K562 (cell line): ENCODE results near the gene EPB41L4B. TPM values are rescaled to one million over a fixed set of nuclear protein-coding genes. Genes with fewer than 3 reads are reported as not detected.

Experiments
- ATAC-seq: fragments of 200-7000 bp; cut with Tn5 transposase; 3 replicates; pipeline ENCODE4 v1.9.1; 2020; ENCODE audit warnings: moderate library complexity
- BruUV-seq: library from RNA; stranded (reverse); fragments of 400-500 nt; replicated peaks from 2 replicates; lab custom pipeline; 2021; lab: Mats Ljungman, UMichigan
- CTCF ChIA-PET: fragments of 300-600 bp; formaldehyde crosslinking; extraction: SDS; loops from one replicate; lab custom pipeline; 2021; ENCODE audit warnings: low intra/inter-chr PET ratio; lab: Yijun Ruan, JAX
- POLR2A ChIA-PET: fragments of 300-600, 350-650 bp; sonication (Branson Sonifier 250); formaldehyde crosslinking; extraction: SDS; loops from one replicate; lab custom pipeline; 2021; ENCODE audit warnings: antibody characterized with exemption, inconsistent platforms; lab: Yijun Ruan, JAX
- DNase-seq, 4 experiments: peaks; one replicate each; pipeline versions ENCODE4 v3.0.0 to v3.0.0-alpha.2; 2011 to 2018; ENCODE audit warnings: low spot score in 3 of 4, mixed read lengths in 3 of 4; ENCODE audit errors: extremely low read depth in 1 of 4
- FAIRE-seq: peaks from 2 replicates; lab custom pipeline; 2011; peaks lifted over from hg19 to GRCh38; lab: Jason Lieb, UNC
- H2AFZ ChIP-seq: 2 replicates; pipeline ENCODE4 v1.6.0; 2011; ENCODE audit warnings: low read depth, low read length, control low read depth, inconsistent platforms
- H3K27ac ChIP-seq: fragments of 200-600 bp; 3 replicates; pipeline ENCODE4 v1.8.0; 2011; ENCODE audit warnings: low read depth, mild to moderate bottlenecking, control low read depth, inconsistent platforms, low read length, moderate library complexity, mixed read lengths; ENCODE audit errors: extremely low read depth
- H3K27me3 ChIP-seq, 2 experiments: fragments of 300-600 bp in 1 of 2; 2 replicates in 1 of 2; 3 replicates in 1 of 2; pipeline versions ENCODE4 v1.6.0 to v1.8.0; 2011; ENCODE audit warnings: inconsistent platforms in 2 of 2, low read length in 2 of 2, mild to moderate bottlenecking in 1 of 2, mixed read lengths in 1 of 2, moderate library complexity in 1 of 2; ENCODE audit not compliant: control insufficient read depth in 2 of 2, insufficient read depth in 2 of 2
- H3K36me3 ChIP-seq: fragments of 300-600 bp; 3 replicates; pipeline ENCODE4 v1.8.0; 2011; ENCODE audit warnings: mild to moderate bottlenecking, low read length, inconsistent platforms; ENCODE audit not compliant: control insufficient read depth, insufficient read depth
- H3K4me1 ChIP-seq, 2 experiments: fragments of 200-600 bp in 1 of 2; replicated peaks in 1 of 2; 2 replicates in 1 of 2; 3 replicates in 1 of 2; pipeline versions ENCODE4 v1.5.1 to v1.8.0; 2011; ENCODE audit warnings: inconsistent platforms in 2 of 2, low read length in 2 of 2, mild to moderate bottlenecking in 1 of 2, mixed read lengths in 1 of 2, moderate library complexity in 1 of 2; ENCODE audit not compliant: control insufficient read depth in 2 of 2, insufficient read depth in 2 of 2
- H3K4me2 ChIP-seq: 2 replicates; pipeline ENCODE4 v1.6.1; 2011; ENCODE audit warnings: low read length, control low read depth, inconsistent platforms, mixed read lengths; ENCODE audit not compliant: insufficient read depth
- H3K4me3 ChIP-seq: fragments of 200-600 bp; sonication (generic), shearing (Covaris generic); 2 replicates; pipeline ENCODE4 v1.5.1; 2016; ENCODE audit warnings: control low read depth, inconsistent platforms
- H3K79me2 ChIP-seq: fragments of 200-600 bp; 3 replicates; pipeline ENCODE4 v1.8.0; 2011; ENCODE audit warnings: low read length, inconsistent platforms; ENCODE audit not compliant: control insufficient read depth, insufficient read depth
- H3K9ac ChIP-seq, 2 experiments: 2 replicates each; pipeline versions ENCODE4 v1.6.0 to v1.6.1; 2011; ENCODE audit warnings: low read depth in 2 of 2, low read length in 2 of 2, control low read depth in 1 of 2, inconsistent platforms in 1 of 2, mild to moderate bottlenecking in 1 of 2, mixed read lengths in 1 of 2; ENCODE audit not compliant: insufficient read depth in 1 of 2
- H3K9me1 ChIP-seq: one replicate; pipeline ENCODE4 v1.6.0; 2011; ENCODE audit warnings: inconsistent platforms, mild to moderate bottlenecking, low read length, moderate library complexity; ENCODE audit not compliant: control insufficient read depth, insufficient read depth
- H3K9me3 ChIP-seq: replicated peaks from 2 replicates; pipeline ENCODE4 v1.5.1; 2011; ENCODE audit warnings: low read depth, low read length, inconsistent platforms; ENCODE audit not compliant: control insufficient read depth, insufficient read depth
- H4K20me1 ChIP-seq: replicated peaks from 2 replicates; pipeline ENCODE4 v1.6.1; 2011; ENCODE audit warnings: low read length, inconsistent platforms, mixed read lengths; ENCODE audit not compliant: control insufficient read depth, insufficient read depth
- ATF3 ChIP-seq, 2 experiments: fragments of 450-650 bp in 1 of 2; sonication (generic) in 1 of 2; formaldehyde crosslinking in 1 of 2; IDR thresholded peaks in 1 of 2; conservative IDR thresholded peaks in 1 of 2; 2 replicates each; pipeline versions ENCODE4 v1.6.1 to v1.8.1; 2016 to 2023; ENCODE audit warnings: mild to moderate bottlenecking in 2 of 2, moderate library complexity in 2 of 2, inconsistent platforms in 1 of 2, missing genetic modification reagents in 1 of 2
- CEBPB ChIP-seq: fragments of 450-650 bp; IDR thresholded peaks from 2 replicates; pipeline ENCODE4 v1.6.1; 2016; ENCODE audit warnings: missing genetic modification characterization, missing compliant biosample characterization
- GABPB1 ChIP-seq: sonication (generic); formaldehyde crosslinking; IDR thresholded peaks from 2 replicates; pipeline ENCODE4 v1.8.0; 2022; ENCODE audit warnings: mild to moderate bottlenecking, missing genetic modification reagents
- GTF2B ChIP-seq: IDR thresholded peaks from 2 replicates; pipeline ENCODE4 v1.6.1; 2011; ENCODE audit not compliant: insufficient read length; ENCODE audit errors: extremely low read depth
- HDAC6 ChIP-seq: IDR thresholded peaks from 2 replicates; pipeline ENCODE4 v1.6.1; 2012; ENCODE audit warnings: low read depth, mild to moderate bottlenecking, control low read depth, inconsistent platforms, low read length, moderate library complexity
- KDM1A ChIP-seq, 2 experiments: fragments of 450-650 bp; IDR thresholded peaks; 2 replicates each; pipeline ENCODE4 v1.6.1; 2016; ENCODE audit warnings: mild to moderate bottlenecking in 2 of 2
- NR2C1 ChIP-seq, 2 experiments: fragments of 450-650 bp; IDR thresholded peaks; 2 replicates each; pipeline ENCODE4 v1.6.1; 2017; ENCODE audit warnings: mild to moderate bottlenecking in 2 of 2, antibody characterized with exemption in 1 of 2, inconsistent platforms in 1 of 2, missing compliant biosample characterization in 1 of 2, missing genetic modification characterization in 1 of 2
- NUFIP1 ChIP-seq: fragments of 450-650 bp; IDR thresholded peaks from 2 replicates; pipeline ENCODE4 v1.6.1; 2018; ENCODE audit not compliant: partially characterized antibody
- POLR2H ChIP-seq: IDR thresholded peaks from 2 replicates; pipeline ENCODE4 v1.6.1; 2016; ENCODE audit warnings: missing genetic modification characterization, low read depth, mild to moderate bottlenecking, control low read depth, missing compliant biosample characterization, moderate library complexity
- SMARCE1 ChIP-seq: fragments of 450-650 bp; IDR thresholded peaks from 2 replicates; pipeline ENCODE4 v1.7.1; 2016; ENCODE audit warnings: mild to moderate bottlenecking
- TAF7 ChIP-seq: fragments of 450-650 bp; IDR thresholded peaks from 2 replicates; pipeline ENCODE4 v1.6.1; 2016; ENCODE audit warnings: missing genetic modification characterization, missing compliant biosample characterization
- TFAM ChIP-seq: fragments of 250-450 bp; sonication (Bioruptor Pico); conservative IDR thresholded peaks from 2 replicates; pipeline ENCODE4 v1.5.0; 2021; ENCODE audit warnings: mild to moderate bottlenecking, moderate library complexity
- YBX1 ChIP-seq: fragments of 450-650 bp; IDR thresholded peaks from 2 replicates; pipeline ENCODE4 v1.7.1; 2016; ENCODE audit warnings: mild to moderate bottlenecking
- ZNF133 ChIP-seq: fragments of 250-450 bp; sonication (Bioruptor Pico); IDR thresholded peaks from 2 replicates; pipeline ENCODE4 v1.4.0; 2020; ENCODE audit warnings: mild to moderate bottlenecking
- ZNF311 ChIP-seq: fragments of 250-450 bp; sonication (Bioruptor Pico); IDR thresholded peaks from 2 replicates; pipeline ENCODE4 v1.4.0; 2020; ENCODE audit warnings: mild to moderate bottlenecking, moderate library complexity
- WGBS: fragments of 100-300 bp; shearing (Covaris generic); methylation state at CpG from one replicate; pipeline ENCODE4 v1.1.6; 2016; ENCODE audit warnings: low coverage, mixed read lengths; ENCODE audit not compliant: insufficient coverage; ENCODE audit errors: missing lambda C conversion rate; 5-methylcytosine and 5-hydroxymethylcytosine counted together
- in situ Hi-C: fragments of 300-500 bp; cut with MboI; formaldehyde crosslinking; loops from 4 replicates; pipeline ENCODE4 v1.15.0; 2018; ENCODE audit warnings: inconsistent platforms, mixed read lengths
- intact Hi-C: fragments of 100-400 bp; cut with micrococcal nuclease; formaldehyde crosslinking; loops from 2 replicates; pipeline ENCODE4 v1.14.2; 2022
- polyA plus RNA-seq, 8 experiments: library from polyadenylated mRNA; depleted of rRNA in 4 of 8; stranded (reverse) in 5 of 8; unstranded in 3 of 8; fragments of >200 nt; fragmentation: Nextera tagmentation in 2 of 8; fragmentation: Illumina TruSeq in 1 of 8; extraction: Ambion mirVana in 2 of 8; extraction: Trizol in 1 of 8; gene quantifications; 2 replicates each; pipeline versions ENCODE4 v1.2.1 to v1.2.3, GENCODE V29; 2011 to 2014; ENCODE audit warnings: inconsistent platforms in 1 of 8, missing spikeins in 1 of 8
- total RNA-seq, 7 experiments: library from RNA; depleted of rRNA in 6 of 7; stranded (reverse); fragments of >200 nt in 6 of 7; fragmentation: Illumina TruSeq in 2 of 7; extraction: Trizol in 2 of 7; gene quantifications; 2 replicates each; pipeline versions ENCODE4 v1.2.1 to v1.2.3, GENCODE V29; 2011 to 2021; ENCODE audit warnings: low replicate concordance in 1 of 7

The EPB41L4B gene
- total and polyA plus RNA-seq, 9 of the 15 experiments (the other 6 are each of a cell fraction or from before 2014, with no cell fraction given), result 0.09 to 0.38 (median 0.21) TPM

GRCh38 chr9:109143881-109144562 lies 176.8 kb downstream of the EPB41L4B start (continued):
- TF ChIP-seq GTF2B (no peak), YBX1 (no peak), GABPB1 (peak; percentile 80), NUFIP1 (no peak), ZNF311 (0 out of 2 replicates have a peak, but pooled peaks have one; percentile 11), HDAC6 (no peak), ZNF133 (CRISPR knock-in tag) (no peak), NR2C1 (IDR thresholded peaks at IDR 0.05) (no peak), NR2C1 (tag; IDR thresholded peaks at IDR 0.05) (no peak), TFAM (CRISPR knock-in tag) (no peak), SMARCE1 (no peak), KDM1A (IDR thresholded peaks at IDR 0.05) (no peak), CEBPB (tag) (no peak)

GRCh38 chr9:109141375-109141774 lies 179.5 kb downstream of the EPB41L4B start:
- in situ Hi-C loops (no loop called here), intact Hi-C loops (no loop called here)
- ChIA-PET POLR2A (no interaction called here), CTCF (no interaction called here)
- Histone ChIP-seq H2AFZ (peak overlapping the region; percentile 20; the same call in 1 of the 2 replicates), H3K4me2 (no peak overlapping the region), H3K4me1 (peaks cover 14 to 16% of the 10 kb centered on the region in 2 experiments; a peak in 4 of 5 replicates), H3K9me1 (no peaks in the 10 kb centered on the region), H4K20me1 (no peaks in the 10 kb centered on the region), H3K9ac (no peak overlapping the region), H3K27ac (no peak overlapping the region), H3K9me3 (no peaks in the 10 kb centered on the region), H3K27me3 (no peaks in the 10 kb centered on the region), H3K79me2 (no peaks in the 10 kb centered on the region), H3K4me3 (no peak overlapping the region), H3K36me3 (no peaks in the 10 kb centered on the region)
- TF ChIP-seq ATF3 (IDR thresholded peaks at IDR 0.05) (peak; percentile 53), ATF3 (CRISPR knock-in tag; conservative IDR thresholded peaks at IDR 0.05) (no peak), POLR2H (no peak), TAF7 (tag) (no peak)
- DNase-seq, result no peak
- no TSS peak for BruUV-seq
- FAIRE-seq, result no peak
- 90% methylated on average over 5 of the region's 5 CpGs for WGBS
- no peak for ATAC-seq
